ENCODE data around the gene RASSF5. TPM values are rescaled to one million over a fixed set of nuclear protein-coding genes. Genes with fewer than 3 reads are reported as not detected.

RASSF5 gene
- total and polyA plus RNA-seq, 2 donors = 8.9 to 10.7 TPM

- Histone ChIP-seq H3K4me1 (ENCODE audit: insufficient read depth) (no peaks in the 10 kb centered on the region), H3K36me3 (ENCODE audit: insufficient read depth) (no peaks in the 10 kb centered on the region), H3K27ac (ENCODE audit: low read depth) (no peak overlapping the region), H3K4me3 (ENCODE audit: low read depth, low read length) (no peak overlapping the region)
- WGBS = 75% methylated on average over 8 of the region's 8 CpGs
- DNase-seq (ENCODE audit: extremely low spot score) = no peak
Observed at GRCh38 chr1:206521694-206522402, 14.5 kb downstream of the RASSF5 start.

GRCh38 chr1:206524739-206525364 lies 17.5 kb downstream of the RASSF5 start:
- DNase-seq (ENCODE audit: extremely low spot score) = no peak
- WGBS = 75% methylated on average over 5 of the region's 5 CpGs
- H3K4me1 ChIP-seq (ENCODE audit: insufficient read depth) = no peaks in the 10 kb centered on the region
- H3K4me3 ChIP-seq (ENCODE audit: low read depth, low read length) = no peak overlapping the region
- H3K36me3 ChIP-seq (ENCODE audit: insufficient read depth) = no peaks in the 10 kb centered on the region
- H3K27ac ChIP-seq (ENCODE audit: low read depth) = no peak overlapping the region

DNA sequence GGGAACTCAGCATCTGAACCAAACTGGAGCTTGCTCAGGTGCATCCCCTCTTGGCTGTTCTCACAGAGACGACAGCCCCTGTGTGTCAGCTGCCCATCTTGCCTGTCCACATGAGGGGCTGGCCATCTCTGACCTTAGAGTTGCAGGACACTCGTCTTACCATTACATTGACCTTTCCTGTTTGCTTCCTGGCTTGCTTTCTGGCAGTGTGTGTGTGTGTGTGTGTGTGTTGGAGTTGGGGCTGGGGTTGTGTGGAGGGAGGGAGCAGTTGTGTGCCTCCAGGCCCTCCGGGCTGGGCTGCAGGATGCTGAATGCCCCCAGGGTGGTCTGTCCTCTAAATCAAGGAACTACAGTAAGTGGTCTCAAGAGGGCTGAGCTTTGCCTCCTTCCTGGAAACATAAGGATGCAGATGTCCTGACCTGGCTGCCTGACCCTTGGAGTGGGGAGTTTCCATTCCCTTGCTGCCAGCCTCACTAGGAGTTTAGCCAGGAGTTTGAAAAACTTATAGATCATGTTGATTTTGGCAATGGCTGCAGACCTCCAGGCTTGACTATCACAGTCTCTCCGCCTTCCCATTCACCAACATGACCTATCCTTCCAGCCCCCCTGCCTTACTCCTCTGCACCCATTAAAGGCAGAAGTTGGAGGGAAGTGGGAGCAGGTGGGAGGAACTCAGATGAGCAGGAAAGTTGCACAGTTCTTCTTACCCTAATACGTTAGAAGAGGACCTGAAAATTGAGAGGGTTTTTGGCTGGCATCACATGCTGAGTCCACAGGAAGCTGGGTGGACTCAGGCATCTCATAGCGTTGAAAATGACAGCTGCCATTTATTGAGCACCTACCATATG lies 19.0 kb downstream of the RASSF5 start:
- Histone ChIP-seq H3K36me3 (ENCODE audit: insufficient read depth) (no peaks in the 10 kb centered on the region), H3K27ac (ENCODE audit: low read depth) (no peak overlapping the region), H3K4me3 (ENCODE audit: low read depth, low read length) (no peak overlapping the region), H3K4me1 (ENCODE audit: insufficient read depth) (no peaks in the 10 kb centered on the region)
- DNase-seq (ENCODE audit: extremely low spot score) = no peak
- WGBS = 74% methylated on average over 6 of the region's 6 CpGs

GRCh38 chr1:206529425-206529824 lies 22.1 kb downstream of the RASSF5 start:
- H3K36me3 ChIP-seq (ENCODE audit: insufficient read depth) = no peaks in the 10 kb centered on the region
- no peak overlapping the region for H3K27ac ChIP-seq (ENCODE audit: low read depth)
- H3K4me3 ChIP-seq (ENCODE audit: low read depth, low read length) = no peak overlapping the region
- no peaks in the 10 kb centered on the region for H3K4me1 ChIP-seq (ENCODE audit: insufficient read depth)
- DNase-seq (ENCODE audit: extremely low spot score) = no peak
- 96% methylated on average over 7 of the region's 7 CpGs for WGBS

DNA sequence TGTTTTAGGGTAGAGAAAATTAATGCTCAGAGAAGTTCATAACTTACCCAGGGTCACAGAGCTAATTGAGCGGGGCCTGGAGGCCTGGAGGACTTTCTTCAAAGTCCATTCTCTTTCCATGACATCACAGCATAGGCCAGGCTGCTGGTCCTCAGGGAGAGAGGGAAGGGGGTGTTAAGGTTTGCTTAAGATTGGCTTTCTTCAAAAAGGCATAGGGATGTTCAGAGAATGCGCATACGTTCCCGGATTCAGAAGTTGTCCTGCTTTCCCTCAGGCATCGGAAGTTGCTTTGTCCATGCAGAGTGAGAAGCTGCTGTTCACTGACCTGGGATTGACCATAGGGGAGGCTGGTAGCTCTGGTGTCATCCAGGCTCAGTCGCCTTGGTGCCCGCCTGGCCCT lies 25.0 kb downstream of the RASSF5 start:
- Histone ChIP-seq H3K27ac (ENCODE audit: low read depth) (no peak overlapping the region), H3K4me1 (ENCODE audit: insufficient read depth) (no peaks in the 10 kb centered on the region), H3K4me3 (ENCODE audit: low read depth, low read length) (no peak overlapping the region), H3K36me3 (ENCODE audit: insufficient read depth) (no peaks in the 10 kb centered on the region)
- no peak for DNase-seq (ENCODE audit: extremely low spot score)
- WGBS = 94% methylated on average over 7 of the region's 7 CpGs

GRCh38 chr1:206534552-206534951 lies 27.2 kb downstream of the RASSF5 start:
- Histone ChIP-seq H3K36me3 (ENCODE audit: insufficient read depth) (no peaks in the 10 kb centered on the region), H3K27ac (ENCODE audit: low read depth) (no peak overlapping the region), H3K4me3 (ENCODE audit: low read depth, low read length) (no peak overlapping the region), H3K4me1 (ENCODE audit: insufficient read depth) (no peaks in the 10 kb centered on the region)
- DNase-seq (ENCODE audit: extremely low spot score) = no peak
- 90% methylated on average over 3 of the region's 3 CpGs for WGBS

GRCh38 chr1:206535853-206536188 lies 28.5 kb downstream of the RASSF5 start:
- no peaks in the 10 kb centered on the region for H3K4me1 ChIP-seq (ENCODE audit: insufficient read depth)
- WGBS = 83% methylated on average over 6 of the region's 6 CpGs
- no peaks in the 10 kb centered on the region for H3K36me3 ChIP-seq (ENCODE audit: insufficient read depth)
- H3K27ac ChIP-seq (ENCODE audit: low read depth) = no peak overlapping the region
- no peak overlapping the region for H3K4me3 ChIP-seq (ENCODE audit: low read depth, low read length)
- no peak for DNase-seq (ENCODE audit: extremely low spot score)

DNA sequence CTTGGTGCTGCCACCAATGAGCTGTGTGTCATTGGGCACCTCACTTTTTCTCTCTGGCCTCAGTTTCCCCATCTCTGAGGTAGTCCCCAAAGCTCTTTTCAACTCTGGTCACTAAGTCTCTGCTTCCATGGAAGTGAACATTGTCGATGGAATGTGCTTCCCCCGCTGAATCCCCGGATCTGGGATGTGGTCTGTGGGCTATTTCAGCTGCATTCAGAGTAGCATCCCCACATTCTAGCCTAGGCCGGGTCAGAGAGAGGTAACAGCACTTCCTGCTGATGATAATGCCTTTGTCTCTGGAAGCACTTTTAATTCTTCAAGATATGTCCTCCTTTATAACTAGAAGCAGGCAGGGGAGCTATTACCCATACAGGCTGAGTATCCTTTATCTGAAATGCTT lies 29.8 kb downstream of the RASSF5 start:
- 80% methylated on average over 4 of the region's 4 CpGs for WGBS
- H3K36me3 ChIP-seq (ENCODE audit: insufficient read depth) = no peaks in the 10 kb centered on the region
- no peaks in the 10 kb centered on the region for H3K4me1 ChIP-seq (ENCODE audit: insufficient read depth)
- DNase-seq (ENCODE audit: extremely low spot score) = no peak
- H3K27ac ChIP-seq (ENCODE audit: low read depth) = no peak overlapping the region
- no peak overlapping the region for H3K4me3 ChIP-seq (ENCODE audit: low read depth, low read length)

GRCh38 chr1:206538086-206538770 lies 30.9 kb downstream of the RASSF5 start:
- Histone ChIP-seq H3K4me1 (ENCODE audit: insufficient read depth) (no peaks in the 10 kb centered on the region), H3K27ac (ENCODE audit: low read depth) (no peak overlapping the region), H3K36me3 (ENCODE audit: insufficient read depth) (no peaks in the 10 kb centered on the region), H3K4me3 (ENCODE audit: low read depth, low read length) (no peak overlapping the region)
- WGBS = 89% methylated on average over 6 of the region's 6 CpGs
- DNase-seq (ENCODE audit: extremely low spot score) = no peak

DNA sequence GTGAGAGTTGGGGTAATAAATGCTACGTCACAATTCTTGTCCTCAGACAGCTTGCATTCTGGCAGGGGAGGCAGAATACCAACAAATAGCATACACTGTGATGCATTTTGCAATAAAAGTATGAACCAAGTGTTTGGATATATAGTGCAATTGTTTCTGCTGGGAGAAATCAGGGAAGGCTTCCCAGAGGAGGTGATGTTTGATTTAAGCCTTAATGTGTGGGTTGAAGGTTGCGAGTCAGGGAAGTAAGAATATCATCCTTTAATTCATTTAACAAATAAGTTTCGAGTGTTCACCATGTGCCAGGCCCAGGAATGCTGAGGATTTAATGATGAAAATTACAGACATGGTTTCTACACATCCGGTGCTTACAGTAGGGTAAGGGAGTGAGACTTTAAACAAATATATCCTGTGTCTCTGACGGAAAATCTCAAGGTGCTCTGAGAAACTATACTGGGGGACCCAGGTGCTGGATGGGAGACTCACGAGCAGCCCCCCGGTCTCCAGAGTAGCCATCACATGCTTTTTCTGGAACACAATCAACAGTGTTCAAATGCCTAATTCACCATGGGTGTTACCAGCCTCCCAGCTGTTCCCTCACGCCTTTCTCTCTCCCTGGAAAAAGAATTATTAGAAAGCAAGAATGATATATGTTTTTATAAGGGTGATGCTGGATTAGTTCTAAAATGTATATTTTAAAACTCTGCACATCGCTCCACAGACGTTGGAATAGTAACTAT lies 31.7 kb downstream of the RASSF5 start:
- Histone ChIP-seq H3K4me1 (ENCODE audit: insufficient read depth) (no peaks in the 10 kb centered on the region), H3K36me3 (ENCODE audit: insufficient read depth) (no peaks in the 10 kb centered on the region), H3K4me3 (ENCODE audit: low read depth, low read length) (no peak overlapping the region), H3K27ac (ENCODE audit: low read depth) (no peak overlapping the region)
- WGBS = 92% methylated on average over 10 of the region's 10 CpGs
- no peak for DNase-seq (ENCODE audit: extremely low spot score)

- Histone ChIP-seq H3K4me3 (ENCODE audit: low read depth, low read length) (no peak overlapping the region), H3K27ac (ENCODE audit: low read depth) (peak overlapping the region; percentile 59), H3K4me1 (ENCODE audit: insufficient read depth) (no peaks in the 10 kb centered on the region), H3K36me3 (ENCODE audit: insufficient read depth) (no peaks in the 10 kb centered on the region)
- DNase-seq (ENCODE audit: extremely low spot score) = no peak
- 45% methylated on average over 8 of the region's 8 CpGs for WGBS
Observed at GRCh38 chr1:206540044-206540780, 32.9 kb downstream of the RASSF5 start.

DNA sequence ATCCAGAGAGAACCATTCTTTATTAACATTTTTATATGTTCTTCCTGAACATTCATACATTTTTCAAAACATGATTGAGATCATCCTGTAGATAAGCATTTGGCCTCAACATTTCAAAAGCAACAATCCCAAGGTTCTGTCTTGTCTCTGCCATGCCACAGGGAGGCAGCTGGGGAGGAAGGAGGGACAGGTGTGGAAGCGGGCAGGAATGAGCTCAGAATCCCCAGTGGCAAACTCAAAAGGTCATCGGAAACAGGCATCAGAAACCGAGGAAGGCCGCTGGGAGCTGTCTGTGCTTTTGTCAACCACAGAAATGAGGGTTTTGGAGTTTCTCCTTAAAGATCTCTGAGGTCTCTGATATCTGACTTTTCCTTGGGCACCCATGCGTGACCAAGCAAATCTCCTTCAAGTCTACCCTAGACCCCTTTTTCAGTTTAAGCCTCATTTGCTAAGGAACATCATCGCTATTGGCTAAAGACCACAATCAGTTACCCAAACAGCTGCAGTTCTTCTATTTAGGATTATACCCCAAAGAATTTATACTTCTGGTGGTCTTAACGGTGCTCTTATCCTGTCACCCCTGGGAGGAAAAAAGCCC lies 34.0 kb downstream of the RASSF5 start:
- no peak overlapping the region for H3K4me3 ChIP-seq (ENCODE audit: low read depth, low read length)
- 92% methylated on average over 7 of the region's 7 CpGs for WGBS
- H3K27ac ChIP-seq (ENCODE audit: low read depth) = no peak overlapping the region
- H3K4me1 ChIP-seq (ENCODE audit: insufficient read depth) = no peaks in the 10 kb centered on the region
- no peak for DNase-seq (ENCODE audit: extremely low spot score)
- H3K36me3 ChIP-seq (ENCODE audit: insufficient read depth) = no peaks in the 10 kb centered on the region

All from urinary bladder (tissue), 4 donors.